ENCODE results near the gene RASL10B.
"Not testable (repeated sequence)": the region's sequence is repeated elsewhere in the genome, so short reads cannot be mapped to it uniquely, and the experiment has no call there.

The RASL10B gene

GRCh38 chr17:35731239-35731916 is at the start of gene RASL10B:
Gene RASL10B (plus strand): TSS chr17:35731639. CDS start chr17:35735185, 3,546 bp downstream.
- DNase-seq (ENCODE audit: low read depth), result peak; percentile 32

GRCh38 chr17:35683591-35683990 is 47.8 kb upstream of the RASL10B start:
- DNase-seq (ENCODE audit: low read depth), result no peak

GRCh38 chr17:35684055-35684802 is 47.2 kb upstream of the RASL10B start:
- DNase-seq (ENCODE audit: low read depth), result no peak

GRCh38 chr17:35692512-35693210 is 38.8 kb upstream of the RASL10B start:
- no peak for DNase-seq (ENCODE audit: low read depth)

- no peak for DNase-seq (ENCODE audit: low read depth)
These were observed 37.8 kb upstream of the RASL10B start for GRCh38 chr17:35693662-35694061.

GRCh38 chr17:35694906-35695305 is 36.5 kb upstream of the RASL10B start:
- no peak for DNase-seq (ENCODE audit: low read depth)

- no peak for DNase-seq (ENCODE audit: low read depth)
These were observed 35.8 kb upstream of the RASL10B start for GRCh38 chr17:35695613-35696012.

- no peak for DNase-seq (ENCODE audit: low read depth)
These were observed 32.6 kb upstream of the RASL10B start for GRCh38 chr17:35698800-35699199.

- no peak for DNase-seq (ENCODE audit: low read depth)
These were observed 31.3 kb upstream of the RASL10B start for GRCh38 chr17:35700150-35700549.

- DNase-seq (ENCODE audit: low read depth), result no peak
These were observed 29.9 kb upstream of the RASL10B start for GRCh38 chr17:35701491-35701890.

- not testable (repeated sequence) for DNase-seq (ENCODE audit: low read depth)
These were observed 28.1 kb upstream of the RASL10B start for GRCh38 chr17:35703308-35703707.

GRCh38 chr17:35705230-35705629 is 26.2 kb upstream of the RASL10B start:
- DNase-seq (ENCODE audit: low read depth), result no peak

GRCh38 chr17:35705705-35706104 is 25.7 kb upstream of the RASL10B start:
- no peak for DNase-seq (ENCODE audit: low read depth)

- DNase-seq (ENCODE audit: low read depth), result no peak
These were observed 23.3 kb upstream of the RASL10B start for GRCh38 chr17:35708149-35708548.

- DNase-seq (ENCODE audit: low read depth), result no peak
These were observed 22.5 kb upstream of the RASL10B start for GRCh38 chr17:35708951-35709350.

- no peak for DNase-seq (ENCODE audit: low read depth)
These were observed 21.6 kb upstream of the RASL10B start for GRCh38 chr17:35709874-35710273.

- no peak for DNase-seq (ENCODE audit: low read depth)
These were observed 20.5 kb upstream of the RASL10B start for GRCh38 chr17:35710950-35711349.

GRCh38 chr17:35713069-35713728 is 18.2 kb upstream of the RASL10B start:
- DNase-seq (ENCODE audit: low read depth), result no peak

- no peak for DNase-seq (ENCODE audit: low read depth)
These were observed 16.5 kb upstream of the RASL10B start for GRCh38 chr17:35714988-35715387.

- no peak for DNase-seq (ENCODE audit: low read depth)
These were observed 16.0 kb upstream of the RASL10B start for GRCh38 chr17:35715416-35715815.

- DNase-seq (ENCODE audit: low read depth), result no peak
These were observed 15.3 kb upstream of the RASL10B start for GRCh38 chr17:35716173-35716572.

- no peak for DNase-seq (ENCODE audit: low read depth)
These were observed 14.5 kb upstream of the RASL10B start for GRCh38 chr17:35716897-35717465.
